GM21619 (cell line): Measurements from ENCODE around the gene ACOXL.

Source experiments
- ATAC-seq: cut with Tn5 transposase; IDR thresholded peaks from one replicate; pipeline ENCODE4 v1.9.1; 2021; ENCODE audit not compliant: unreplicated experiment

The ACOXL gene

GRCh38 chr2:110718382-110718781 is 14.0 kb upstream of the ACOXL start:
- ATAC-seq, result no peak

GRCh38 chr2:110718990-110719389 is 13.4 kb upstream of the ACOXL start:
- no peak for ATAC-seq

GRCh38 chr2:110720547-110720946 is 11.8 kb upstream of the ACOXL start:
- ATAC-seq, result no peak

- no peak for ATAC-seq
These were observed 7.6 kb upstream of the ACOXL start for GRCh38 chr2:110724820-110725219.

- ATAC-seq, result no peak
These were observed 7.0 kb upstream of the ACOXL start for GRCh38 chr2:110725370-110725769.

- no peak for ATAC-seq
These were observed 6.5 kb upstream of the ACOXL start for GRCh38 chr2:110725859-110726258.

- no peak for ATAC-seq
These were observed 6.1 kb upstream of the ACOXL start for GRCh38 chr2:110726285-110726684.

GRCh38 chr2:110727923-110728322 is 4.5 kb upstream of the ACOXL start:
- no peak for ATAC-seq

- ATAC-seq, result no peak
These were observed 3.3 kb upstream of the ACOXL start for GRCh38 chr2:110729106-110729505.

- ATAC-seq, result no peak
These were observed 1.3 kb upstream of the ACOXL start for GRCh38 chr2:110731064-110731463.

- ATAC-seq, result no peak
These were observed 3.0 kb downstream of the ACOXL start for GRCh38 chr2:110735366-110735765.

GRCh38 chr2:110737783-110738182 is 5.4 kb downstream of the ACOXL start:
- ATAC-seq, result no peak

GRCh38 chr2:110740747-110741349 is 8.5 kb downstream of the ACOXL start:
- no peak for ATAC-seq

- ATAC-seq, result no peak
These were observed 9.2 kb downstream of the ACOXL start for GRCh38 chr2:110741491-110741980.

GRCh38 chr2:110742412-110742811 is 10.0 kb downstream of the ACOXL start:
- ATAC-seq, result no peak

GRCh38 chr2:110743600-110743999 is 11.2 kb downstream of the ACOXL start:
- no peak for ATAC-seq

GRCh38 chr2:110744429-110744828 is 12.1 kb downstream of the ACOXL start:
- ATAC-seq, result no peak

GRCh38 chr2:110745048-110745447 is 12.7 kb downstream of the ACOXL start:
- ATAC-seq, result no peak

GRCh38 chr2:110746586-110747521 is 14.5 kb downstream of the ACOXL start:
- ATAC-seq, result no peak

GRCh38 chr2:110747522-110748488 is 15.4 kb downstream of the ACOXL start:
- no peak for ATAC-seq

GRCh38 chr2:110748489-110748867 is 16.1 kb downstream of the ACOXL start:
- peak; percentile 96 for ATAC-seq
